Activated T-cell treated with anti-CD3 and anti-CD28 coated beads for 24 hours (primary cell): ENCODE measurements around the gene CIAO2B.
"Not testable (repeated sequence)": the region's sequence is repeated elsewhere in the genome, so short reads cannot be mapped to it uniquely, and the experiment has no call there.

Source experiments
- DNase-seq: peaks from one replicate; pipeline ENCODE4 v3.0.0-alpha.2; 2020; ENCODE audit warnings: low read depth

CIAO2B gene

DNA sequence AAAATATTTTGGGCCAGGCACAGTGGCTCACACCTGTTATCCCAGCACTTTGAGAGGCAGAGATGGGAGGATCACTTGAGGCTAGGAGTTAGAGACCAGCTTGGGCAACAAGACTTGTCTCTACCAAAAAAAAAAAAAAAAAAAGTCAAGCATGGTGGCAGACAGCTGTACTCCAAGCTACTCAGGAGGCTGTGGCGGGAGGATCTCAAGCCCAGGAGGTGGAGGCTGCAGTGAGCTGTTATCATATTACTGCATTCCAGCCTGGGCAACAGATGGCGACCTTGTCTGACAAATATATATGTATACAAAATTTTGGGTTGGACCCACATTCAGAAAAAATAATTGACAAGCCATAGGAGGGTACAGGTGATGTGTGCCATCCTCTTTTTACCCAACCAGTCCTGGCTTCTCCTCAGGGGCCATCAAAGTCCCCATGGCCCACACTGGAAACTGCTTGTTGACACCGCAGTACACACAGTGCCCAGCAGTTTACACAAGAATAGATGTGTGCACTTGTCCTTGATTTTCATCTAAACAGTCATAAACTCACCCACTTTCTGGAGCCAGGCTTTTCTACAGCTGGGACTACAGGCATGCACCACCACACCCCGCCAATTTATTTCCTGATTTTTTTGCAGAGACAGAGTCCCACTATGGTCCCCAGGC lies 2.8 kb upstream of the CIAO2B start:
- no peak for DNase-seq

DNA sequence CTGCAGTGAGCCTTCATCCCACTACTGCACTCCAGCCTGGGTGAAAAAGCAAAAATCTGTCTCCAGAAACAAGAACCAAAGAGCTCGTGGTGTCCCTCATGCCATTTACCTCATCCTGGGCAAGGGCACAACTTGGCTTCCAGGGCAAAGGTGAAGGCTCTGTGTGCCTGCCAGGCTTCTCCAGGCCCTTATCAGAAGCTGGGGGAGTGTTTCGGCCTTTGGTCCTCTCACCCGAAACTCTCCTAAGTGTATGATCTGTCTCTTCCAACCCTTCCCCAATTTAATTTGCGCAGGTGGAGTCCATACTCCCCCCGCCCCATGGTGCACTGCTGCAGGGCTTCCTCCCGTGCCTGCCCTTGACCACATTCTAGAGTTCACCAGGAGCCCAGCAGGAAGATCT lies 2.3 kb upstream of the CIAO2B start:
- no peak for DNase-seq

DNA sequence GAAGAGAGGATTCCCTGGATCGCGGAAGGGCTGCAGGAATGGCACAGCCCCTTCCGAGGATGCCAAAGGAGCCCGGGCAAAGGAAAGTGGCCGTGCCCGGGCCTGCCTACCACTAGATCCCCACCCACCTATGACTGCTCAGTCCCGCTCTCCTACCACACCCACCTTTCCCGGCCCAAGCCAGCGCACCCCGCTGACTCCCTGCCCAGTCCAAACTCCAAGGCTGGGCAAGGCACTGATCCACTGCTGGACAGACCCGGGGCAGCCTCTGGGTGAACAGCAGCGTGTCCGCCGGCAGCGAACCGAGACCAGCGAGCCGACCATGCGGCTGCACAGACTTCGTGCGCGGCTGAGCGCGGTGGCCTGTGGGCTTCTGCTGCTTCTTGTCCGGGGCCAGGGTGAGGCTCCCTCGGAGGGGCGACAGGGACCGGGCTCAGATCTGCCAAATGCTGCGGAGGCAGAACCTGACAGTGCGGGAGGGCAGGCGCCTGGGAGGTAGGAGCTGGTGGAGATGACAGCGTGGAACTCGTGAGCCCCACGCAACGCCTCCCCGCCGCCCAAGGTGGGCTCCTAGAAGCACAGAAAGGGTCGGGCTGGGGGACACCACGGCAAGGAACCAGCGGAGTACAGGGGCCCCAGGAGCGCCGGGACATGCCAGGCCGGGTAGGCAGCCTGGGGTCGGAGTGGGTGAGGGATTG lies 1.3 kb upstream of the CIAO2B start, which contains the start of gene CES2:
CES2 (plus strand) TSS at position 203 of the 698 bp plus-strand sequence; CDS start at position 323, 120 bp downstream.
- no peak for DNase-seq

DNA sequence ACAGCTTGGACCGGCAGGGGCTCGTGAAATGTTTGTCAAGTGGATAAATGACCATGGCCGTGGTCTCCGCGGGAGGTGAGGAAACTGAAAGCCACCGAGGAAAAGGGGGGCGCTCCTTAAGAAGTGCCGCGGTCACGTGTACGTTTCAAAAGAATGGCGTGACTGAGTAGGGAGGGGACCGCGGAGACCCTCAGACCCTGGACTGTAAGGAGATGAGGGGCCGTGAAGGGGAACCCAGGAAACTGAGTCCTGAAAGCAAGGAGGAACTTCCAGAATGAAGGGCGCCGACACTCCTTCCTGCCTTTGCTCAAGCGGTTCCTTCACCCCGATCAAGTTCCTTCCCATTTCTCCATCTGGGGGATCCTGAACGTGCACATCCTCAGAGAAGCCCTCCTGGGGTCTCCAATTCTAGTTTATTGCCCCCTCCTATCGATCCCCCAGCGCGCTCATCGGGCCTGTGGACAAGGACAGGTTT lies 674 bp upstream of the CIAO2B start:
- not testable (repeated sequence) for DNase-seq

DNA sequence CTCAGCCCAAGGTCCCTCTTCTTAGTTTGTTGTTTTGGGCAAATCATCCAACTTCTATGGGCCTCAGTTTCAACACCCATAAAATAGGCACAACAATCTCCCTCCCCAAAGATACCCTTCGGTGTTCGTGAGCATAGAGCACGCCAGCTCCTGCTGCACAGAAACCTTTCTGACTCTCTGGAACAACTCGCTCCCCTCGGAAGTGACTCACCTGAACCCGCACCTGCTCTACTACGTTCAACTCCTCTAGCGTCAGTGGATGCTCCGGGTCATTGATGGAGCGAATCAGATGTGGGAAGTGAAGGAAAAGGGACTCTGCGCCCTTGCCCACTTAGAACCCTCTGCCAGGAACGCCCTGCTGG lies 445 bp downstream of the CIAO2B start:
- DNase-seq = peak; percentile 47

DNA sequence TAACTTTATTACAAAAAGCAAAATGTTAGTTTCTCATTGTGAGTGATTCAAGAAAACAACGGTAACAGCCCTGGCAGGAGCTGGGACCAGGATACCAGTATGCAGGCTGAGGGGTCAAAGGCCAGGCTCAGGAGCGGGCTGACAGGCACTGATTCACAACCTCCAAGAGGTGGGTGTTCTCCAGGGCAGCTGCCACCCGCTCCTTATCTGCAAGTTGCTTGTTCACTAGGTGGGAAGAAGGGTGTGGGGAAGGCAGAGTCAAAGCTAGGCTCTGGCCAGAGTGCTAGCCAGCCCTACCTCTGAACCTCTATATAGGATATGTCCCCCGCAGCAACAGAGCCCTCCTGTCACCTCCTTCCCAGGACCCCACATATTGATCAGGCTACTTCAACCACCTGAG lies 2.1 kb downstream of the CIAO2B start:
- no peak for DNase-seq

DNA sequence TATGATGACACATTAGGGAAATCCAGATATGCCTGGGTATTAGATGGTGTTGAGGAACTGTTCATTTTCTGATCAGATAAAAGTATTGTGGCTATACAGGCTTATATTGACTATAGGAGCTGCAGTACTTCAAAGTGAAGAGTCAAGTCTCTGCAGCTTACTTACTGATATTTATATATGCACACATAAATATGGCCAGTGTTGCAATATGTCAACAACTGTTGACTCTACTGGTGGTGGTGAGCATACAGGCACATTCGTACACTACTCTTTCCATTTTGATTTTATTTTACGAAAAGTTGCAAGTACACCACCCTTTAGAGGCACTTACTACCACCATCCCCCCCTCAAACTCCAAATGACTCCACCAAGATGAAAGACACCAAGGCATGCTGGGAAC lies 2.5 kb downstream of the CIAO2B start:
- no peak for DNase-seq

DNA sequence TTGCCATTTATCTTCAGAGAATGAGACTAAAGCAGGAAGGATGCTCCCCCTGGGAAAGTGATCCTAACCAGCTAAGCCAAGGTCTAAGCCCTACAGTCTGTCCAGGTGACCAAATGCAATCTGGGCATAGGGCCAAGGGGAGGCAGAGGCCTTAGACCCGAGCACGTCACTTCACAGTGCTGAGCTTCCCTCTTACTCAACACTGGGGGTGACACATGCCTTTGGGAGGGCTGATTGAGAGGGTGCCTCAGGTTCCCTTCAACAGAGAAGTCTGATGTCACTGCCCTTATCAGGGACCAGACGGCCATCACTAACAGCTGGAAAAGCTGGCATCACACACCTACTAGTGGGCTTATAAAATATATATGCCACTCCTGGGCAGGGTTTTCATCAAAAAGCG lies 4.0 kb downstream of the CIAO2B start:
- no peak for DNase-seq

DNA sequence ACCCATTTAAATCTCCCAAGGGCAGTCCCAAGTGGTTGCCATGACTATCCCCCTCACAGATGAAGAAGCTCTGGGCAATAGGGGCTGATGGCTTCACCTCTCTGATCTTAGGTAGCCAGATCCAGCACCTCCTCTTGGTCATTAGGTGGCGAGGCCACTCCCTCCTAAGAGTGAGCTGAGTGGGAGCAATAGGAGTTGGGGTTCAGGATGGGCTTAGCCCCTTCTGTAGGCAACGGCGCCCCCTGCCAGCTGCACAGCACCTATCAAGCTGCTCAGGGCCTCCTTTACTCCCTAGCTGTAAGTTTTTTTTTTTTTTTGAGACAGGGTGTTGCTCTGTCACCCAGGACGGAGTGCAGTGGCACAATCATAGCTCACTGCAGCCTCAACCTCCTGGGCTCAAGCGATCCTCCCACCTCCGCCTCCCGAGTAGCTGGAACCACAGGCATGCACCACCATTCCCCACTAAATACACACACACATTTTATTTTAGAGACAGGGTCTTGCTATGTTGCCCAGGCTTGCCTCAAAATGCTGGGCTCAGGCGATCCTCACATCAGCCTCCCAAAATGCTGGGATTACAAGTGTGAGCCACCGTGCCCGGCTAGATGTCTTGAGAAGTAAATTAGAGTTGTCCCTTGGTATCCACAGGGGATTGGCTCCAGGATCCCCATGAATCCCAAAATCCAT lies 5.4 kb downstream of the CIAO2B start:
- DNase-seq = no peak

DNA sequence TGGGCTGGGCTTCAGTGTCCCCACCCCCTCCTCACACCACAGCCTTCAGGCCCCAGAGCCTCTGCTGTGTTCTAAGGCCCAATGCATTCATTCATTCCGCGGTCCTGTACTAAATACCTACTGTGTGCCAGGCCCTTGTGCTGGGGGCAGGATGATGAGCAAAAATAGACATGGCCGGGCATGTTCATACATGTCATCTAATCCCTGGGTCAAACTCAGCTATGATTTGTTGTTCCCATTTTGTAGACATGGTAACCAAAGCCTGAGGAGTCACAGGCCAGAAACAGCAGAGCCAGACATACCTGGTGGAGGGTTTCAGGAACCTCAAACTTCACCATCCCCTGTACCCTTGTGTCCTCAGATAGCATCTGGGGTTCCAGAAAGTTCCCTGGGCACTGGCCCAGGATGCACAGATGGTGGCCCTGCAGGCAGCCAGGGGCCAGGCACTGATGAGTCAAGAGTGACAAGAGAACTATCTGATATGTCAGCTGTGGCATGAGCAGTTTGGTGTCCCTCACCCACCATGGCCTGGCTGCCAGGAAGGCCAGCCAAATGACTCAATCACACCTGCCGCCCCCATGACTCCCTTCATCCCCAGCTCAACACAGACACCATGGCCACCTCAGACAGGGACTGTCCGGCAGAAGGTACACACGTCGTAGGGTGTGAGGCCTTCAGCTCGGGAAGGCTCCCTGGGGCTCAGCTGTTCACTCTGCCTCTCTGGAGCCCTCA lies 6.1 kb downstream of the CIAO2B start:
- no peak for DNase-seq

DNA sequence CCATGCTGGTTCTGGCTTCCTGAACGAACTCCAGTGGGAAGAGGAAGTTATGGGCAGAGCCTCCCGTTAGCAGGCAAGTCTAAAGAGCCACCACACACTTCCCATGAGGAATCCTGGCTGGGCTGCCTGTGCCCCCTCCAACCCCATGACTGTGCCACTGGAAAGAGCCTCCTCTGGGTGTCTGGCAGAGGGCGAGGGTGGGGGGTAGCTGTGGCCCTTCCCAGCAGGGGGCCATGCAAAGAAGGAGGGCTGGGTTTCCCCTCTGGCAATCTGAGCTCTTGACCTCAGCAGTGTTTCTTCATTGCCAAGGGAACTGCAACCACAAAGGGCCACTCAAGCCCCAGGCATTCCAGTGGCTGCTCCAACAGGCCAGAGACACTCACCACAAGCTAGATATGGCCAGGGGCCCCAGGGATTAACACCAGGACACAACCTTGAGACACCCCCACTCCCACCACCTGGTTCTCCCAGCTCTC lies 7.2 kb downstream of the CIAO2B start:
- no peak for DNase-seq

DNA sequence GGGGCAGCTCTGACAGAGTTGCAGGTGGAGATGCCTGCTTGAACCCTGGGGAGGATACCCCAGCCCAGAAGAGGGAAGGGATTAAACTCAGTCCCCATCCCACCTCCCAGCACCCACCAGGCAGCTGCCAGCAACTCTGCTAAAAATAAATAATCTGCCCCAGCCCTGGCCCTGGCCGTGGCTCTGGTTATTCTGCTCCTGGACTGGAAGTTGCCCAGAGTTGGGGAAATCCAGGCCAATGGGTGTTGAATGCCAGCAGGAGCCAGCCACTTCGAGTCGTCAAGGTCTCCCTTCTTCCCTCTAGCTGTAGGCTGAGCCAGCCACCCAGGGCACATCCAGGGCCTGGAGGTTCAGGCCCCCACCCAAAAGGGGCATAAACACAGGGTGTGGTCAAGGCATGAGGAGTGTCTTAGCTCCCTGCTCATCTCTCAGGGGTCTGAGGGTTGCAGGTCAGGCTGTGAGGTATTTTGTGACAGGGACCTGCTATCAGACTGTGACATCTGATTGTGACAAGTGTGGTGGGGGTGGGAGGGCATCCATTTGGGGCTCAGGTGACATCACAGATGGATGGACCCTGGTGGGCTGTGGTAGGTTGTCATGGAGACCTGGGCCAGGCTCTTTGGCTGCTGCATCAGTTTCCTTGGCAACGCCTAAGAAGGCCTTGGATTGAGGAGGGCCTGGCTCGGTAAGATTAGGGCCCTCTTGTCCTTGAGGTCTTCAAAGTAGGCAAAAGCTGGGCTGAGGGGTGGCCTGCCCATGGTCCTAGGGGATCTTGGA lies 7.8 kb downstream of the CIAO2B start:
- DNase-seq = no peak

DNA sequence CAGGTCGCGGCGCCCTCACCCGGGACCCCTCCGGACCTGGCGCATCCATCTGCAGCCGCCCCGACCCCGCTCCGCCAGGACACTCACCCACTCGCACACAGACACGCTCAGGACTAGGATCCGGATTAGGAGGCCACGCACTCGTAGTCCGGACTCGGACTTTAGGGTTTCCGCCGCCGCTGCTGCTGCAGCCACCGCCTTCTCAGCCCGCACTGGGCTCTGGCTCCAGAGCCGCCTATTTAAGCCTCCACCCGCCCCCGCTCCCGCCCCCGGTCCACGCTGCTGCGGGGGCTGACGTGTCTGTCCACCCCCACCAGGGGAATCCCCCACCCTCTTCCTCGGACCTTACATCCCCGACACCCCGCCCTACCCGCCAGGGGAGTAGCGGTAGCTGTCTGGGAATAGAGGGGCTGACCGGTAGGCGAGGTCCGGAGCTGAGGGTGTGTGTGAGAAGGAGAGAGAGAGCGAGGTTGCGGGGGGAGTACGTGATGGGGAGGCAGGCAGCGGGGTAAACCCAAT lies 8.8 kb downstream of the CIAO2B start, which contains the start of gene RRAD:
RRAD (minus strand) TSS at position 214 of the 519 bp plus-strand sequence. CDS start 356 bp downstream, outside the sequence.
- DNase-seq = no peak

DNA sequence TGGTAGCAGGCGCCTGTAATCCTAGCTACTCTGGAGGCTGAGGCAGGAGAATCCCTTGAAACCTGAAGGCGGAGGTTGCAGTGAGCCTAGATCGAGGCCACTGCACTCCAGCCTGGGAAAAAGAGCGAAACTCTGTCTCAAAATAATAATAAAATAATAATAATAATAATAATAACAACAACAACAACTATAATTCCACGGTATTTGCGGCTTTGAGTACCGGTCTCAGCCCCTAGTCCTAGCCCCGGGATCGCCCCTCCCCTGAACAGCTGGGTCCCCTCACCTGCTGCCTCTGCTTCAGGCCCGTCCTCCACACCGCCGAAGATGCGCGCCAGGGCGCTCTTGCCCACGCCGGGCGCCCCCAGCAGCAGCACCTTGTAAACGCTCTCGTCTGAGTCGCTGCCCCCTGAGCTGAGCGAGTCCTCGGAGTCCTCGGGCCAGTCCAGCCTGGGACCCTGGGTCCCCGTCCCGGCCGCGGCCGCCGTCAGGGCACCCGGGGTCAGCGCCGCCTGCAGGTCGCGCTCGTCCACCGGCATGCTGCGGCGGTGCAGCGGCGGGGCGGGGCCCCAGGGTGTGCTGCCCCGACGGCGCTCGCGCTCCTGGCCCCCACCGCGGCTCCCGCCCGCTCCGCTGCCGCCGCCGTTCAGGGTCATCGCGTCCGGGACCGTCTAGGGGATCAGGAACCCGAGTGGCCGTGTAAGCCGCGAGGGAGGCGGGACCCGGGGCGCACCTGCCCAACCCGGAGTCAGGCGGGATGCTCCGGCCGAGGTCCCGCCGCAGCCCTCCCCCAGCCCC lies 9.5 kb downstream of the CIAO2B start:
- no peak for DNase-seq

DNA sequence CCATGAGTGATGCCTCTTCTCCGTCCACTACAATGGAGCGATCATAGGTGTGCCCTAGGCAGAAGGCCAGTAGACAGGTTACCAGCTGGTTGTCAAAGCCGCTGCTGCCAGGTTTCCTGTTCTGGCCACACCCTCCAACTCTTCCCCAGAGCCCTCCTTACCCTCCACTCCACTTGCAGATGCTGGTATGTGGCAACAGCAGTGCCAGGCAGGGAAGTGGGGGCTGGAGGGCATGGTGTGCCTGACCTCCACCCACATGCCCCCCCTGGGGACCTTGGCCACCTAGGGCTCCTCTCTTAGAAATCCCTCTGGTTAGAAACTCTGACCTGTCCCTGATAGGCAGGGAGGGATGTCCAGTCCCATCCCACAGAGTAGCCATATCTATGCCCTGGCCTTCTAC lies 10.3 kb downstream of the CIAO2B start:
- DNase-seq = no peak

DNA sequence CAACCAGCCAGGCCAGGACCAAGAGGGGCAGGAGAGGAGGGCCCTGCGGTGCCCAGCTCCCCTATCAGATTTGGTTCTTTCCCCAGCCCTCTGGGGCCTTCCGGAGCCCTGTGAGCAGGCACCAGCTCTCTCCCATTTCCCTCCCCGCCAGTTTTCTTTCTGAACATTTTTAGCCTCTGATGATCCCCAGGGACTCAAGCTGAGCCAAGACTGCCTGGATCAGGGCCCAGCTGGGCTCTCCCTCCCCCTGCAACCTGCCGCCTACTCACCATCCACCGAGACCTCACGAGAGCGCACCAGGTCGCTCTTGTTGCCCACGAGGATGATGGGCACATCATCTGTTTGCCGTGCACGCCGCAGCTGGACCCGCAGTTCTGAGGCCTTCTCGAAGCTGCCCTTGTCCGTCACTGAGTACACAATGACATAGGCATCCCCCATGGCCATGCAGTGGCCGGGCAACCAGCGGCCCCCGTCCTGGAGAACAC lies 10.9 kb downstream of the CIAO2B start:
- no peak for DNase-seq

DNA sequence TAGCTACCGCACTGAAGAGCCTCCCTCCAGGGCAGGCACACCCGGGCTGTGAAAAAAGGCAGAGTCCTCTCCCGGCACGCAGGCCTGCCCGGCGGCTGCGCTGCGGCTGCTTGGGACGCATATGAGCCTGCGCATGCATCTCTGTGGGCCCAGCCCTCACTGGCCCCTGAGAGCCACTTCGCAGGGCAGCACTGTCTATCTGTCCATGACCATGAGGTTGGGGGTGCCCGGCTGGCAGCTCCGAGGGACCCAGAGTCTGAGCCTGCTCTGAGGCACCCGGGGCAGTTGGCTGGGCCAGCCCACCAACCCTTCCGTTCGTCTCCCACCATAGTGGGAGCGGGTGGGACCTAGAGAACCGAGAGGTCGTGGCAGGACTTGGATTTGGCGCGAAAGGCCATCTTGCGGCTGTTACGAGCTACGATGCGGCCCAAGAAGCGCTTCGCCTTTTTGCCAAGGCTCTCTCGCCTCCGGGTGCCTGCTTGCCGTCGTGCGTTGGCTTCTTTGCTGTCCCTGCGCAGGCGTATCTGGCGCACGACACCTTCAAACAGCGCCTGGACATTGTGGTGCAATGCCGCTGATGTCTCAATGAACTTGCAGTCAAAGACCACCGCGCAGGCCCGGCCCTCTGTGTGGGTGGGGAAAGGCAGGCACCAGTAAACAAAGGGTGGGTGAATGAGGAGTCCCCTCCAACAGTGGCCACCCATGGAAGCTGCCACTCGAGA lies 12.3 kb downstream of the CIAO2B start:
- no peak for DNase-seq

DNA sequence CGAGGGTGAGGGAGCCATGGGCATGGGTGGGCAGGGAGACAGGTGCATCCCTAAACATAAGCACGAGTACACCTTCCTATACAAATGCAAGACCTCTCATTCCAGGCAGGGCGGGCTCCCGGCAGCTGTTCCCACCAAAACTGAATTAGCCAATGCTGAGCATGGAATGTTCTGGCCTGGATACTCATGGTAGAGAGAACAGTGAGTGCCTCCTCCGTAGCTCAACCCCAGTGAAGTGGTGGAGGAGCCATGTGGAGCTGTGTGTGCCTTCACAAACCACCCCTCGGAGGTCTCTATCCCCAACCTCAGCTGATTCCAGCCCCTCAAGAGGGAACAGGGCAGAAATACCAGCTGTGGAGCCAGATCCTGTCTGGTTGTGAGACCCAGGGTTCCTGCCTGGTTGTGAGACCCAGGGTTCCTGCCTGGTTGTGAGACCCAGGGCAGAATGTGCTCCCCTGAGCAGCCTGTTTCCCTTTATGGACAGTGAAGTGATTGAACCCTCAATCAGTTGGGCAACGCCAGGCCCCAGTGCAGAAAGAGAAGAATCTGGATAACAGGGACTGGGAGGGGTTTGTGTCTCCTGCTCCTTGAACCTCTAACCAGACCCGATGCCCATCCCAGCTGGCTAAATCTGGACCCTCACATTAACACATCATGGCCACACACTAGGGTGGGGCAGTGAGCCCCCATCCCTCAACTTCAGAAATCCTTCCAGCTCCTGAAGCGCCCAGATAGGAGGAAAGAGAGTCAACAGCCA lies 13.1 kb downstream of the CIAO2B start:
- no peak for DNase-seq

DNA sequence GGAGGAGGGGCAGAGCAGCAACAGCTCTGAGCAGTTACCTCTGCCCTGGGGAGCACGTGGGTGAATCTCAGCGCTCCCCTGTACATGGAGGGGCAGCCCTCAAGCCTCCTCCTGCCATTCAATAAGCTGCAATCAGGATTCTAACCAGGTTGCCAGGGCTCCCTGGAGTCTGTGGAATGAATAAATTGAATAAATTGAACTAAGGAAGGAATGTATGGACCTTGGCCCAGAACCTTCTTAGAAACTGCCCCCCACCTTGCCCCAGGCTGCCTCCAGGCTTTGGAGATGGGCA lies 14.0 kb downstream of the CIAO2B start:
- DNase-seq = no peak
